ENCODE data around the gene ZNF174. TPM values are rescaled to one million over a fixed set of nuclear protein-coding genes. Genes with fewer than 3 reads are reported as not detected.

ZNF174 gene
- total and polyA plus RNA-seq, 4 donors = 3.8 to 4.6 (median 4.1) TPM

- Histone ChIP-seq H3K9me3 (ENCODE audit: control insufficient read depth in 4 of 4, low read length in 3 of 4) (peaks cover 1 to 10% (median 7%) of the 10 kb centered on the region in 4 donors), H3K27me3 (ENCODE audit: control insufficient read depth in 4 of 4, insufficient read depth in 4 of 4, low read length in 3 of 4) (no peaks in the 10 kb centered on the region), H3K27ac (ENCODE audit: low read depth in 1 of 2, low read length in 2 of 2) (no peak within 1 kb of the TSS), H3K4me3 (ENCODE audit: low read depth in 1 of 3, low read length in 3 of 3) (peak within 1 kb of the TSS in 2 of 3 donors; percentile 23 to 44), H3K36me3 (ENCODE audit: control insufficient read depth in 4 of 4, insufficient read depth in 3 of 4, low read depth in 1 of 4, low read length in 3 of 4) (no peaks in the 10 kb centered on the region), H3K9ac (ENCODE audit: low read depth in 1 of 2, low read length in 2 of 2) (no peak within 1 kb of the TSS), H3K4me1 (ENCODE audit: control insufficient read depth in 4 of 4, insufficient read depth in 4 of 4, low read length in 3 of 4) (no peaks in the 10 kb centered on the region)
- WGBS = 68% methylated on average over 3 of the region's 3 CpGs
- TF ChIP-seq HNF4G (IDR thresholded peaks at IDR 0.05) (no peak), FOXA2 (IDR thresholded peaks at IDR 0.05) (no peak), CTCF (IDR thresholded peaks at IDR 0.05; ENCODE audit: low read depth, low read length, missing input control) (no peak), ZBTB33 (IDR thresholded peaks at IDR 0.05) (no peak), RXRA (IDR thresholded peaks at IDR 0.05) (no peak), ATF3 (IDR thresholded peaks at IDR 0.05) (no peak), EGR1 (IDR thresholded peaks at IDR 0.05; ENCODE audit: low read depth in 2 of 2) (no peak), JUND (IDR thresholded peaks at IDR 0.05) (no peak)
- DNase-seq (ENCODE audit: low spot score) = no peak
These were observed 45.4 kb upstream of the ZNF174 start, which contains the start of gene OR2C1 for GRCh38 chr16:3355589-3355988. TSS of gene OR2C1 (plus strand) at chr16:3355889. CDS start at chr16:3355941, 52 bp downstream.

GRCh38 chr16:3356118-3356517, 44.9 kb upstream of the ZNF174 start:
- no peak for TF ChIP-seq HNF4G (IDR thresholded peaks at IDR 0.05)
- TF ChIP-seq RAD21 (IDR thresholded peaks at IDR 0.05) = no peak
- no peak for TF ChIP-seq RXRA (IDR thresholded peaks at IDR 0.05)
- no peak for TF ChIP-seq FOXA2 (IDR thresholded peaks at IDR 0.05)
- TF ChIP-seq ZBTB33 (IDR thresholded peaks at IDR 0.05) = no peak
- no peak for TF ChIP-seq EGR1 (IDR thresholded peaks at IDR 0.05; ENCODE audit: low read depth in 2 of 2)
- TF ChIP-seq TAF1 (conservative IDR thresholded peaks at IDR 0.05) = no peak
- TF ChIP-seq MAX (IDR thresholded peaks at IDR 0.05) = no peak
- no peak for TF ChIP-seq ATF3 (IDR thresholded peaks at IDR 0.05)
- no peak for TF ChIP-seq YY1 (IDR thresholded peaks at IDR 0.05)
- TF ChIP-seq JUND (IDR thresholded peaks at IDR 0.05) = no peak
- no peak for TF ChIP-seq GABPA (IDR thresholded peaks at IDR 0.05 in 1 of 2, conservative IDR thresholded peaks at IDR 0.05 in 1 of 2)
- no peak for TF ChIP-seq REST (IDR thresholded peaks at IDR 0.05)
- no peak for TF ChIP-seq NR2F2 (IDR thresholded peaks at IDR 0.05)
- no peak for TF ChIP-seq FOXA1 (IDR thresholded peaks at IDR 0.05)
- no peak for TF ChIP-seq HNF4A (conservative IDR thresholded peaks at IDR 0.05)
- no peak for TF ChIP-seq SP1 (IDR thresholded peaks at IDR 0.05)
- no peak for TF ChIP-seq CTCF (IDR thresholded peaks at IDR 0.05; ENCODE audit: low read depth, low read length, missing input control)
- DNase-seq (ENCODE audit: low spot score) = no peak
- no peaks in the 10 kb centered on the region for H3K36me3 ChIP-seq (ENCODE audit: control insufficient read depth in 4 of 4, insufficient read depth in 3 of 4, low read depth in 1 of 4, low read length in 3 of 4)
- WGBS = 75% methylated on average over 10 of the region's 10 CpGs
- H3K27ac ChIP-seq (ENCODE audit: low read depth in 1 of 2, low read length in 2 of 2) = no peak overlapping the region
- peaks cover 1 to 11% (median 8%) of the 10 kb centered on the region in 4 donors for H3K9me3 ChIP-seq (ENCODE audit: control insufficient read depth in 4 of 4, low read length in 3 of 4)
- H3K4me3 ChIP-seq (ENCODE audit: low read depth in 1 of 3, low read length in 3 of 3) = peak overlapping the region in 2 of 3 donors; percentile 23 to 44
- H3K4me1 ChIP-seq (ENCODE audit: control insufficient read depth in 4 of 4, insufficient read depth in 4 of 4, low read length in 3 of 4) = no peaks in the 10 kb centered on the region
- no peak overlapping the region for H3K9ac ChIP-seq (ENCODE audit: low read depth in 1 of 2, low read length in 2 of 2)
- H3K27me3 ChIP-seq (ENCODE audit: control insufficient read depth in 4 of 4, insufficient read depth in 4 of 4, low read length in 3 of 4) = no peaks in the 10 kb centered on the region

All from liver (tissue), 9 donors.